EL (cell line): ENCODE results near the gene MRPS23.

ENCODE experiments used
- DNase-seq: peaks from one replicate; pipeline ENCODE4 v3.0.0-alpha.2; 2016

Gene MRPS23

GRCh38 chr17:57834146-57834741, 15.6 kb downstream of the MRPS23 start:
- DNase-seq = no peak

GRCh38 chr17:57833179-57833939, 16.5 kb downstream of the MRPS23 start:
- peak; percentile 72 for DNase-seq

GRCh38 chr17:57832314-57833178, 17.3 kb downstream of the MRPS23 start:
- no peak for DNase-seq

- DNase-seq = no peak
Observed at GRCh38 chr17:57830880-57831279, 19.0 kb downstream of the MRPS23 start.

DNA sequence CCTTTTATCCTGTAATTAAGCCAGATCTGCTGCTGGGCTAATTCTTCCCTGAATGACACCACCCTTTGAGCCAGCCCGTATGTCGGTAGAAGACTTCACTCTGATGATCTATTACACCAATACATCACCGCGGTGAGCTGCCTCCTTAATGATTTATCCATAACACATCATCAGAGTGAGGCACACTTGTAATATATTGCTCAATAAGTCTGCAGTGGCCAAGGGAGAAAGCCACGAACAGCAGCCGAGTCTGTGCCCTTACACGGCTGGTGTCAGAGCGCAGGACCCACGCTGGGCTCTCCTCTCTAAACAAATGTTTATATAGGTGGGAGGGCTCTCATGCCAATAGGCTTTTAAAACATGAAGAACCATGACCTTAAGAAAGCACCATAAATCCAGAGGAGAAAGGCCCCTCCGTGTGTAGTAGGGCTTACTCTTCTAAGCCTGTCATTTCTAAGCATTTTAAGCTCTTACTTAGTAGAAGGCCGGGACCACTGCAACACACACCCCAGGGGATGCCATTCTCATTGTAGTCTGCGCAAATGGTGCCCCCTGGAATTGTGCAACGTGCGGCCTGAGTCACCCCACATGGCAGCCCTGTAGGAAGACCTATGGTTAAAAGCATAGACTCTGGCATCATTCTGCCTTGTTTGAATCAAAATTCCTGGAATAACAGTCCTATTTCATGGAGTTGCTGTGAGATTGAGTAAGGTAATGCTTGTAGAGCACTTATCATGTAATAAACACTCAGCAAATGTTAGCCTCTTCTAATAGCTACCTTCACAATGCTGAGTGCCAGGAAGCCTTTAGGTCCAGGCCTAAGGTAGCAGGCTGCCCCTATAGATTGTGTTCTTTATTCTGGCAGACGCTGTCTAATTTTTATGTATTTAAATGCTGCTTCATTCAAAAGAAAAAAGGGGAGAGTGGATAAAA, 26.1 kb downstream of the MRPS23 start:
- DNase-seq = no peak

DNA sequence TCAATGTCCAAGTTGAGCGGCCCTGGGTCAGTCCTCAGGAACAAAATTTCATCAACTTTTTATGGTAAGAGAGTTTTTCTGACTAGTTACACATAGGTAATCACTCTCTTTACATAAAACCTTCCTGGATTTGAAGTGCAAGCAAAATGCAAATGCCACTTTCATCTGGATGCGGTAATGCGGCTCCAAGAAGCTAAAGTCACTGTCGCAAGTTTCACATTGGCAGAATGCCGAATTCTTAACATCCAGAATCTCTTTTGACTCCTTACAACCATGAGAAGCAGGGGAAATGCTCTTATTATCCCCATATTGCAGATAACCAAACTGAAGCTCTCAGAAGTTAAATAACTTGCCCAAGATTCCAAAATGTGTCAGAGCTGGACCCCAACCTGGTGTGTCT, 30.0 kb downstream of the MRPS23 start:
- DNase-seq = no peak

DNA sequence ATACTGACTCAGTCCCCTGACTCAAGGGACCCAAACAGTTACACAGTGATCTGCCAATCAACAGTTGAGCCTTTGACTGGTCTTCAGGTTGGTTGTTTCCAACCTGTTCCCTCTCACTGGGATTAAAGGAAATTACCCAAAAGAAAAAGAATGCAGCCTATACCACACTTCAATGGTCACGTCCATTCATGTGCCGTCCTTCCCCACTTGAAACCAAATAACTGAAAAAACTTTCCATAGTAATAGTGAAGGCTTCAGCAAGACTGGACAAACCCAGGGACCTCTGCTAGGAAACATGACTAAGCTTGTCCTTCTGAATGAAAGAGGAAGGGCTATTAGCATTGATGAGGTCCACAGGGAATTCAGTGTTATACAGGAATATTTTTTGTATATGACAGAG, 30.6 kb downstream of the MRPS23 start:
- DNase-seq = no peak

DNA sequence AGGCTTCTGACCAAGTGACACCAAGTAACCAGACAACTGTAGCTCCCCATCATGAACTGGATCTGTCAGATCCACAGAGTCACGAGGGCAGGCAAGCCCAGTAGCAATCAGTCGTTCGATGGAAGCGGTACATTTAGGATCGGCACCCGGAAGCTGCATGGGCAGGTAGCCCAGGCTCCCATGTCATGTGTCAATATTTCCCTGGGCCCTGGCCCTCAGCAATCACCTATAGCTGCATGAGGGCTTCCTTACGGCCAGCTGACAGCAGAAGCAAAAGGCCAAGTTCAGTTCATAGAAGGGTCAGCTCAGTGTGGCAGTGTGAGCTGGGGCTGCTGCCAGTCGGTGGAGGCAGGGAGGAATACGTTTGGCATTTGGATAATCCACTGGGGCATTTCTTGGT, 31.8 kb downstream of the MRPS23 start:
- DNase-seq = no peak

GRCh38 chr17:57817299-57817698, 32.5 kb downstream of the MRPS23 start:
- no peak for DNase-seq

DNA sequence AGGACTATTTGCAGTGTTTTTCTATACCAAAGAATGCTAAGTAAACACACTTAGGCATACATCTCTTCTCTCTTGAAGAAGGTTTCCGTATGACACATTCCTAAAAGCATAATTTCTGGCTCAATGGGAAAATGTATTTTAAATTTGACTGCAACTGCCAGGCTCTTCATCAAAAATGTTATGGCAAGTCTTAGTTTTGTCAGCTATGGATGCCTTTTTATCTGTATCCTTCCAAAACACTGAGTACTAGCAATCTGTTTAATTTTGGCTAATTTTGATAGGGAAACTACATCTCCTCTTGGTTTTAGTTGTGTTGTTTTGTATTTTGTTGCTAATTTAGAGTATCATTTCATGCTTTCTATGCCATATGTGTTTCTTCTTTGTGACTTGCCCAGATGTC, 35.4 kb downstream of the MRPS23 start:
- no peak for DNase-seq

- DNase-seq = no peak
Observed at GRCh38 chr17:57811638-57812280, 38.1 kb downstream of the MRPS23 start.

DNA sequence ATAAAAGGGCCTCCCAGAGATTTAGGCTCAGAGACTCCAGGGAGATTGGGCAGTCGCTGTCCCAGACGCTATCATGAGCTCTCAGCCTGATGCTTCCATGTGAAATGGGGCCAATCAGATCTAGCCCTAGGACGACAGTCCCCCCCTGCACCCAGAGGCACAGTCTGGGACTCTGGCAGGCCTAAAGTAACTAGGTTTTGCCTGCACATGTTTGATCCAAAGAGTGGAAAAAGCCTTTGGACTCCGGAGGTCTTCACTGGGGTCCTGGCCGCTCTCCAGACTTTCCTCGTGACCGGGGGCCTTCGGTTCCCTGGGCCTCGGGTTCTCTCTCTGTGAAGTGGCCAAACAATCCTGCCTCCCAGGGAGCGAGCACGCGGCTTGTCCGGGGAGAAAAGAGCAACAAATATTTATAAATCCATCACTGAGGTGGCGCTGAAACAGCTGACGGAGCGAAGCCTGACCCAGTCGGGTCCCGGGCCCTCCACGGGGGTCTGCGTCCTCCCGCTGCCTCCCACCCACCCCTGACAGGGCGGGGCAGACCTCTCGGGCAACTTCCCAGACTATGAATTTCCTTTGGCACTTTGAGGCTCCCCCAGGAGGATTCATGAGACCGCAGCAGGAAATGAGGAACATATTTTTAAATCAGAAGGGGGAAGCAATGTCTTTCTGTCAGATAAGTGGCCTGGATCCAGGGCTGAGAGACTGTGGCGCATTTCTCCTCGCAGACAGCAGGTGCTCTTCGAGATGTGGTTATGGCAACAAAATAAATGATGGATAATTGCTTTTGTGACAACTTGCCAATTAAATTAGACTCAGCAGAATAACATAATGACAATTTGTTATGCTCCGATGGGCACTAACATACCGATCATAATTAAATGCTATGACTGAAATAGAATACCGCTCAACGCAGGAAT, 38.9 kb downstream of the MRPS23 start:
- peak; percentile 60 for DNase-seq

DNA sequence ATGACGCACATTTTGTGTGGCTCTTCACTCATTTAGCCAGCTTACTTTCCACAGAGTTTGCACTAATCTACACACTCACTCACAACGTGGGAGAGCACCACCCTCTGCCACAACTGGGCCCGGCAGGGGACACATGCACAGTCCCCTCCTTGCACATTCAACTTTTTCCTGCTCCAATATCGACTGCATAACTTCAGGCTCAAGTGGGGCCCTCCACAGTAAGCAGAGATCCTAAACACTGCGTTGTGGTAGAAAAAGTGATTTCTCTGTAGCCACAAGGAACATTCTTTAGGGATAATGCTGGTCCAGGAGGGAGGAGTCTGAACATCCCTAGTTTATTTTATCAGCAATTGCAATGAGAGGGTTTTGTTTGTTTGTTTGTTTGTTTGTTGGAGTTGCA, 40.0 kb downstream of the MRPS23 start:
- no peak for DNase-seq

DNA sequence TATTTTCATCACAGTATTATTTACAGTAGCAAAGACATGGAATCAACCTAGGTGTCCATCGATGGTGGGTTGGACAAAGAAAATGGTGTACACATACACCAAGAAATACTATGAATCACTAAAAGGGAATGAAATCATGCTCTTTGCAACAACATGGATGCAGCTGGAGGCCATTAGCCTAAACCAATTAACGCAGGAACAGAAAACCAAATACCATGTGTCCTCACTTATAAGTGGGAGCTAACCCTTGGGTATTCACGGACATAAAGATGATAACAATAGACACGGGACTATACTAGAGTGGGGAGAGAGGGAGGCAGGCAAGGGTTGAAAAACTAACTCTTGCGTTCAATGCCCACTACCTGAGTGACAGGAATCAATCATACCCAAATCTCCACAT, 41.0 kb downstream of the MRPS23 start:
- DNase-seq = no peak

GRCh38 chr17:57806167-57806830, 43.5 kb downstream of the MRPS23 start:
- no peak for DNase-seq

DNA sequence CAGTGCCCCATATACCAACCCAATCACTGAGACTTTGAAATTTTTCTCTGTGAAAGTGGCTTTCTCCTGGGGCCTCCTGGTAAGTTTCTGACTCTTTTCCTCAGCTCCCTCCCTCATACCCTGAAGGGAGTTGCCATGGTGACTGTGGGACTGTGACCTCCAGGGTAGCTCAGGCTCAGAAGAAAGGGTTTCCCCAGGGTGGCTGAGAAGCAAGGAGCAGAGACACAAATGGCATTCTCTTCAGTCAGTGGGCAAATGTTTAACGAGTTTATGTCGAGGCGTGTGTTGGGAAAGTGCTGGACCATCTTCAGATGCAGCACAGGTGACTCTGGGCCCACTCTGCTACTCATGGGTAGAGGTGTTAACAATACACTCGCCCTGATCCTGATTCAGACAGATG, 46.8 kb downstream of the MRPS23 start:
- DNase-seq = no peak

DNA sequence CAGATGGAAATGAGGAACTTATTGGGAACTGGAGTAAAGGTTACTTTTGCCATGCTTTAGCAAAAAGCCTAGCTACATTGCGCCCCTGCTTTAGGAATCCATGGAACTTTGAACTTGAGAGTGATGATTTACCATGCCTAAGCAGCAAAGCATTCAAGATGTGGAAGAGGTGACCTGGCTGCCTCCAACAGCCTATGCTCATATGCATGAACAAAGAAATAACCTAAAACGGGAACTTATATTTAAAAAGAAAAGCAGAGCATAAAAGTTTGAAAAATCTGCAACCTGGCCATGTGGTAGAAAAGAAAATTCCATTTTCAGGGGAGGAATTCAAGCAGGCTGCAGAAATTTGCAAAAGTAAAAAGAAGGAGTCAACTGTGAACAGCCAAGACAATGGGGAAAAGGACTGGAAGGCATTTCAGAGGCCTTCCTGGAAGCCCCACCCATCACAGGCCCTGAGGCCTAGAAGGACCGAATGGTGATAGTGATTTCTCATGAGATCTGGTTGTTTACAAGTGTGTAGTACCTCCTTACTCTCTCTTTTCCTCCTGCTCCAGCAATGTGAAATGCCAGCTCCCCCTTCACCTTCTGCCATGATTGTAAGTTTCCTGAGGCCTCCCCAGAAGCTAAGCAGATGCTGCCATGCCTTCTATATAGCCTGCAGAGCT, 48.7 kb downstream of the MRPS23 start:
- no peak for DNase-seq

- no peak for DNase-seq
Observed at GRCh38 chr17:57794841-57795240, 55.0 kb downstream of the MRPS23 start.

GRCh38 chr17:57788725-57789124, 61.1 kb downstream of the MRPS23 start:
- no peak for DNase-seq

- no peak for DNase-seq
Observed at GRCh38 chr17:57785022-57785421, 64.8 kb downstream of the MRPS23 start.
